ENCODE measurements around the gene POPDC3. TPM values are rescaled to one million over a fixed set of nuclear protein-coding genes. Genes with fewer than 3 reads are reported as not detected.

POPDC3 gene
- total and polyA plus RNA-seq, 2 of the 4 experiments (the other 2 are of a cell fraction): 22.7 to 25.8 TPM

- no peak overlapping the region for H3K23ac ChIP-seq (ENCODE audit: low read depth, low read length)
- no peak overlapping the region for H3K4ac ChIP-seq (ENCODE audit: low read depth, low read length)
- in situ Hi-C loops (cut with MboI; ENCODE audit: low sequenced_read_pairs): no loop called here
- no peak overlapping the region for H3K56ac ChIP-seq (ENCODE audit: extremely low read depth, insufficient read depth, low read length)
- no peak overlapping the region for H3K27ac ChIP-seq (ENCODE audit: insufficient read depth, low read length)
- no peaks in the 10 kb centered on the region for H3K27me3 ChIP-seq (ENCODE audit: control insufficient read depth, insufficient read depth, low read length)
- no peak overlapping the region for H3K4me3 ChIP-seq (ENCODE audit: insufficient read depth, low read depth, low read length)
- H2AK5ac ChIP-seq (ENCODE audit: low read depth, low read length): no peak overlapping the region
- TF ChIP-seq CEBPB (IDR thresholded peaks at IDR 0.05; ENCODE audit: low read depth, low read length) (no peak), MAZ (IDR thresholded peaks at IDR 0.05; ENCODE audit: borderline replicate concordance, low read depth, low read length) (no peak), BHLHE40 (IDR thresholded peaks at IDR 0.05; ENCODE audit: low read depth, low read length) (no peak), CTCF (conservative IDR thresholded peaks at IDR 0.05; ENCODE audit: low read depth, low read length) (no peak), RAD21 (IDR thresholded peaks at IDR 0.05; ENCODE audit: low read length) (no peak), SMC3 (IDR thresholded peaks at IDR 0.05; ENCODE audit: low read depth, low read length) (no peak), USF2 (IDR thresholded peaks at IDR 0.05; ENCODE audit: low read depth, low read length) (no peak), MXI1 (IDR thresholded peaks at IDR 0.05; ENCODE audit: borderline replicate concordance, low read depth, low read length) (no peak), POLR2A (IDR thresholded peaks at IDR 0.05; ENCODE audit: low read depth, low read length) (no peak), RCOR1 (IDR thresholded peaks at IDR 0.05; ENCODE audit: insufficient replicate concordance, low read length) (no peak), FOS (IDR thresholded peaks at IDR 0.05; ENCODE audit: low read depth, low read length) (no peak), NFE2L2 (IDR thresholded peaks at IDR 0.05; ENCODE audit: low read depth, low read length) (no peak), CHD1 (IDR thresholded peaks at IDR 0.05; ENCODE audit: low read depth, low read length) (no peak), ELK1 (IDR thresholded peaks at IDR 0.05; ENCODE audit: borderline replicate concordance, low read depth, low read length) (no peak), MAFK (IDR thresholded peaks at IDR 0.05; ENCODE audit: low read depth, low read length) (no peak), RFX5 (IDR thresholded peaks at IDR 0.05; ENCODE audit: low read depth, low read length) (no peak)
- POLR2A ChIA-PET (ENCODE audit: unreplicated experiment): no interaction called here
- H3K79me1 ChIP-seq (ENCODE audit: low read depth in 1 of 2, low read length in 2 of 2): no peaks in the 10 kb centered on the region
- no peak overlapping the region for H3K4me2 ChIP-seq (ENCODE audit: low read depth, low read length)
- H3K36me3 ChIP-seq (ENCODE audit: control insufficient read depth, insufficient read depth, low read length): peaks cover 5% of the 10 kb centered on the region
- H3K18ac ChIP-seq (ENCODE audit: low read depth, low read length): no peak overlapping the region
- no TSS peak for BruUV-seq (replicated peaks)
- intact Hi-C loops (cut with micrococcal nuclease): no loop called here
- ATAC-seq (ENCODE audit: low read depth) (no peak), DNase-seq (no peak)
- H4K8ac ChIP-seq (ENCODE audit: low read depth in 2 of 2, low read length in 2 of 2): no peak overlapping the region
- no peaks in the 10 kb centered on the region for H4K20me1 ChIP-seq (ENCODE audit: insufficient read depth, low read length)
- H3K9ac ChIP-seq (ENCODE audit: low read depth, low read length): no peak overlapping the region
- no peak overlapping the region for H2AK9ac ChIP-seq (replicated peaks; ENCODE audit: low read depth, low read length, poor library complexity)
- no peaks in the 10 kb centered on the region for H3K9me3 ChIP-seq (ENCODE audit: control insufficient read depth, insufficient read depth, low read length)
- no peak overlapping the region for H4K91ac ChIP-seq (ENCODE audit: insufficient read depth, low read depth, low read length)
- no peak overlapping the region for H2BK20ac ChIP-seq (ENCODE audit: low read depth, low read length)
- no peaks in the 10 kb centered on the region for H3K4me1 ChIP-seq (ENCODE audit: control insufficient read depth, insufficient read depth, low read length)
- WGBS, 2 experiments (ENCODE audit: extremely low coverage in 2 of 2, insufficient read length in 1 of 2): 100% methylated on average over 1 of the region's 3 CpGs; no CpG with 5 or more reads in 1 of the 2 experiments
- no peaks in the 10 kb centered on the region for H3K9me1 ChIP-seq (ENCODE audit: insufficient read depth, low read length)
- no peak overlapping the region for H2AFZ ChIP-seq (replicated peaks; ENCODE audit: low read length, poor library complexity)
- no peak overlapping the region for H2BK120ac ChIP-seq (ENCODE audit: low read depth, low read length)
- no peak overlapping the region for H4K5ac ChIP-seq (ENCODE audit: low read depth, low read length)
- H3K14ac ChIP-seq (replicated peaks; ENCODE audit: low read depth, low read length): no peak overlapping the region
- CTCF ChIA-PET: interaction anchor here (1.4 kb wide), 1 partner anchor 17 kb away, joined by 3 read pairs; a partner anchor contains a TSS
- dilution Hi-C loops (cut with HindIII; ENCODE audit: low sequenced_read_pairs, unreplicated experiment): no loop called here
- no peak overlapping the region for H2BK5ac ChIP-seq (ENCODE audit: low read depth, low read length, poor library complexity, severe bottlenecking)
- H2BK15ac ChIP-seq (ENCODE audit: low read depth, low read length): no peak overlapping the region
These were observed 26.1 kb downstream of the POPDC3 start for GRCh38 chr6:105153676-105154075.

Measured in IMR-90 (cell line).